ENCODE data around the gene RAB34. TPM values are rescaled to one million over a fixed set of nuclear protein-coding genes. Genes with fewer than 3 reads are reported as not detected.

RAB34 gene
- total and polyA plus RNA-seq, 9 of the 15 experiments (the other 6 are each of a cell fraction or from before 2014, with no cell fraction given), result 0.07 to 3.8 (median 0.46) TPM; not detected in 1

DNA sequence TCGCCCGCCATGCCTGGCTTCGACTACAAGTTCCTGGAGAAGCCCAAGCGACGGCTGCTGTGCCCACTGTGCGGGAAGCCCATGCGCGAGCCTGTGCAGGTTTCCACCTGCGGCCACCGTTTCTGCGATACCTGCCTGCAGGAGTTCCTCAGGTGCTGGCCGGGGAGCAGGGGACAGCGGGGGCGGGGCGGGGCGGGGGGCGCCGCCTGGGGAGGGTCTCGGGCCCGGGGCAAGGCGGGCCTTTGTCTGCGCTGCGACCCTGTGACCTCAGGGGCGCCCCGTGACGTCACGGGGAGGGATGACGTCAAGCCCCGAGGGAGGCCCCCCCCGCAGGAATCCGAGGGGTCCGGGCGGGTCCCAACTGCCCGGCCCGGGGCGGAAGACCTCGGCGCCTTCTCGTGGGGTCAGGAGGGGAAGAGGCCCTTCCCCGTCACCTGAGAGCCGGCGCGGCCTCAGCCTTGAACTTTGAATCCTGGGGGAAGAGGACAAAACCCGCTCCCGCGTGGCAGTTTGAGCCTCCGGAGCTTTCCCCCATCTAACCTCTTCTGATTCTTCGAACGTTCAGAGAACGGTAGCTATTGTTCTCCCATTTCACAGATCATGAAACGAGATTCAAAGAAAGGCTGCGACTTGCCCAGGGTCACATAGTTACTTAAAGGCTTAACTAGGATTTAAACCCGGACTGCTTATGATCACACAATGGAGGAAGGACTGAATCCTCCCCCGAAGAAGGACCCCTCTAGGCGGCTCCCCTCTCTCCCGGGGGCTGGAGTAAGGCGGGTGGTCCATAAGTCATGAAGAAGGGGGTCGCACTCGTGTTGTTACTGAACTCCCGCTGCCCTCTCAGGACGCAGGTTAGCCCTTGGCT, 26.7 kb upstream of the RAB34 start (continued):
- TF ChIP-seq CUX1 (CRISPR knock-in tag; IDR thresholded peaks at IDR 0.05) (no peak), CBX3 (IDR thresholded peaks at IDR 0.05; ENCODE audit: borderline replicate concordance in 1 of 2, low read length in 2 of 2) (peak in 1 of 2 experiments; percentile 61; a peak in 1 of 3 replicates), HDAC2 (IDR thresholded peaks at IDR 0.05) (peak; percentile 74; the same call in 1 of the 2 replicates), TCF7L2 (IDR thresholded peaks at IDR 0.05; ENCODE audit: low read depth, low read length) (no peak), TRIM24 (IDR thresholded peaks at IDR 0.05) (no peak), YBX1 (IDR thresholded peaks at IDR 0.05) (no peak), CBX2 (IDR thresholded peaks at IDR 0.05; ENCODE audit: insufficient read depth, low read length, poor library complexity, severe bottlenecking) (no peak), BCL6 (CRISPR knock-in tag; IDR thresholded peaks at IDR 0.05) (no peak), KLF1 (tag; IDR thresholded peaks at IDR 0.05) (no peak), ZNF253 (CRISPR knock-in tag; conservative IDR thresholded peaks at IDR 0.05) (no peak), TAF15 (IDR thresholded peaks at IDR 0.05; ENCODE audit: low read depth, low read length) (no peak), RBBP5 (IDR thresholded peaks at IDR 0.05; ENCODE audit: borderline replicate concordance, insufficient read depth, low read length, poor library complexity, severe bottlenecking) (no peak), MYC (IDR thresholded peaks at IDR 0.05; ENCODE audit: low read depth, low read length) (no peak; the same call in 1 of the 2 replicates), MYC (CRISPR knock-in tag; IDR thresholded peaks at IDR 0.05; ENCODE audit: borderline replicate concordance, low read depth) (no peak)
